SK-MEL-5 (cell line): ENCODE results near the gene CLCN3. TPM values are rescaled to one million over a fixed set of nuclear protein-coding genes. Genes with fewer than 3 reads are reported as not detected.
A peak's percentile ranks its signal among the peaks of the same experiment; 100 is the strongest.
"Not testable (repeated sequence)": the region's sequence is repeated elsewhere in the genome, so short reads cannot be mapped to it uniquely, and the experiment has no call there.

ENCODE experiments used
- DNase-seq: peaks from one replicate; pipeline ENCODE4 v3.0.0-alpha.2; 2016; ENCODE audit warnings: low read depth, low spot score
- in situ Hi-C: cut with HindIII; loops from 2 replicates; pipeline ENCODE4 v1.10.0; 2016; ENCODE audit warnings: low sequenced_read_pairs, high pct_unique_total_duplicates, low pct_unique_long_range_greater_than_20kb
- total RNA-seq: library from RNA; depleted of rRNA; stranded (reverse); fragments of >200 nt; shearing (Covaris generic); gene quantifications from 2 replicates; pipeline ENCODE4 v1.2.3, GENCODE V29; 2014

The CLCN3 gene
- total RNA-seq, 1 experiment from 2014 or later, result 54.5 TPM

DNA sequence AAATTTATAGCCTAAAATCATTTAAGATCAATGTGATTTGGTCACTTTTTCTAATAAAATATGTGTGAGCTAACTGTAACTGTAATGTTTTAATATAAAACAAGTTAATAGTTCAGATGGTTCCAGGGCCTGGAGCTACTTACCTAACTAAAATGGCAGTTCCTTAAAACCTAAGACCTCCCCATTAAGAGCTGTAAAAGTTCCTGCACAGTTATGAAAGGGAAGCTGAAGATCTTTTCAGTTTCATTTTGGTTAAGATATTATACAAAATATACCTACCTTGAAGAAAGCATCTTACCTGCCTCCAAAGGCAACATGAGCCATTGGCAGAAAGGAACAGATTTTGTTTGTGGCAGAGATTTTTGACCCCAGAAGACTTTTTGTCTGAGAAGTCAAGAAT, 107.2 kb downstream of the CLCN3 start:
- in situ Hi-C loops, result no loop called here
- DNase-seq, result no peak

DNA sequence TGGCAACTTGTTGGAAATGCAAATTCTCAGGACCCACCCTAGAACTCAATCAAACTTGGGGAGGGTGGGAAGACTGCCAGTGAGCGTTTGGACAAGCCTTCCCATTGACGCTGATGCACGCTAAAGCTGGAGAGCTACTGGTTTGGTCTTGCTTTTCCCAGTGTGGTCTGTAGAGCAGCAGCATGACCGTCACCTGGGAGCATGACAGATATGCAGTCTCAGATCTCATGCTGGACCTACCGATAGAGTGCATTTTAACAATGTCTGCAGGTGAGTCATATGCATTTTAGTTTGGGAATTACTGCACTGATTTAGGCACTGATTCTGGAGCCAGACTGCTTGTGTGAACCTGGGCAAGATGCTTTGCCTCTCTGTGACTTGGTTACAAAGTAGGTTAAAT, 110.2 kb downstream of the CLCN3 start:
- no peak for DNase-seq
- in situ Hi-C loops, result no loop called here

- in situ Hi-C loops, result not testable (repeated sequence)
Measured at GRCh38 chr4:169738604-169739003, 118.2 kb downstream of the CLCN3 start.

DNA sequence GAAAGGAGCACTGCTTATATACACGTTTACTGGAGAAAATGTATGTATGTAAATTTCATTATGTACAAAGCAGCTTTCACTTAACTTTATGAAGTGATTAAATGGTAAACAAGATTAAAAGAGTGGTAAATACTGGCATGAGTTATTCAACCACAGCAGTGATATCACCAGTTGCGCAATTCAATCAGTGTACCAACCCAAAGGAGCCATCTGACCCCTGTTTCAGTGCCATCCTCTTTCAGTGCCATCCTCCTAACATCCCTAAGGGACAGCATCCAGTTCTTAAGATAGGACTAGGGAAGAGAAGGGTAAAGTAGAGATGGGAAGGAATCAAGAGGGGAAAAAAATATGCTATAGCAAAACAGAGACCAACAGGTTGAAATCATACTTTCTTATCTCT, 121.2 kb downstream of the CLCN3 start:
- in situ Hi-C loops, result no loop called here
- no peak for DNase-seq

More at GRCh38 chr4:169738604-169739003, 118.2 kb downstream of the CLCN3 start:
- not testable (repeated sequence) for DNase-seq

- in situ Hi-C loops, result no loop called here
- DNase-seq, result no peak
Measured at GRCh38 chr4:169744601-169745000, 124.2 kb downstream of the CLCN3 start.

- DNase-seq, result peak; percentile 25
- in situ Hi-C loops, result no loop called here
Measured at GRCh38 chr4:169745291-169745690, 124.9 kb downstream of the CLCN3 start.

DNA sequence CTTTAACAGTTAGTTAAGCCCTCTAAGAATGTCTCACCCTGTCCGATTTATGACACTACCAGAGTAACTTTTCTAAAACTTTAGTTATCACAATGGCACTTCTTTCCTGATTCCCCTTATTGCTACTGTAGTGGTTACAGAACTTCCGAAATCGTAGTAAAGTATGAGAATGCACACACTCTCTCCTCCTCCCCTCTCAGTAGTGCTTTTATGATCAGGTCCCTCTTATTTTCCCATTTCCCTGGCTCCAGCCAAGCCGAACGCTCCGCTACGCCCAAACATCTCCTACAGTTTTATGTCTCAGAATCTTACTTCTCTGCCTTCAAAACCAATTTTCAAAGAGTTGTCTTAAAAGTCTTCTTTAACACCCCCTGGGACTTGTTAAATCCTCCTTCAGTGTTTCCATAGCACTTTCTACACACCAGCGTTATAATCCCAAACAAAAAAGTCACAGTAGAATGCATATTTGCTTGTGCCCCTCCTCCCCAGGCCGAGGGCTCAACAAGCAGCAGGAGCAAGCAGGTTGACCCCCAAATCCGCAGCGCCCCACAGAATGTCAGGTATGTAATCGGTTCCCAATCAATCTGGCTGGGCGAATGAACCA, 136.7 kb downstream of the CLCN3 start:
- in situ Hi-C loops, result no loop called here
- no peak for DNase-seq

- DNase-seq, result peak; percentile 93
- in situ Hi-C loops, result no loop called here
Measured at GRCh38 chr4:169757575-169758184, 137.3 kb downstream of the CLCN3 start, which contains the start of gene HPF1. TSS of gene HPF1 (minus strand) at chr4:169757944. CDS start at chr4:169757877, 67 bp downstream.

DNA sequence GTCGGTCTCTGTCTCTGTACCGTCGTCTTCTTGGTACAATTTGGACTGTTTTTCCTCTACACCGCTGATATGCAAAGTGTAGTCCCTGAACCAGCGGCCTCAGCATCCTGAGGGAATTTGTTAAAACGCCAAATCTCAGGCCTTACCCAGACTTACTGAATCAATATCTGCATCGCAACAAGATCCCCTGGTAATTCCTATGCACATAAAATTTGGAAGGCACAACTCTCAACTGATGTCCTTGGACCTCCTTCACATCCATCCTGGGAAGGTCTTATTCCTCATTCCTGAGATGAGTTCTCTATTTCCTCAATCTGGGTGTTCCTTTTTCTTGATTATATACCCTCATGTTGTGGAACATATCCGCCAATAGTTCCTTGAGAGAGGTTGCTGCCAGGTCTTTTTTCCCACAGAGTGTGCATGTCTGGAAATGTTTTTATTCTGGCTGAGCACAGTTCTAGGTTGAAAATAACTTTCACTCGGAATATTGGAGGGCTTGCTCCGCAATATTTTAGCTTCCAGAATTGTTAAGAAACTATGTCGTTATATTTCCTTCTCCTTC, 138.1 kb downstream of the CLCN3 start:
- in situ Hi-C loops, result no loop called here
- DNase-seq, result no peak

DNA sequence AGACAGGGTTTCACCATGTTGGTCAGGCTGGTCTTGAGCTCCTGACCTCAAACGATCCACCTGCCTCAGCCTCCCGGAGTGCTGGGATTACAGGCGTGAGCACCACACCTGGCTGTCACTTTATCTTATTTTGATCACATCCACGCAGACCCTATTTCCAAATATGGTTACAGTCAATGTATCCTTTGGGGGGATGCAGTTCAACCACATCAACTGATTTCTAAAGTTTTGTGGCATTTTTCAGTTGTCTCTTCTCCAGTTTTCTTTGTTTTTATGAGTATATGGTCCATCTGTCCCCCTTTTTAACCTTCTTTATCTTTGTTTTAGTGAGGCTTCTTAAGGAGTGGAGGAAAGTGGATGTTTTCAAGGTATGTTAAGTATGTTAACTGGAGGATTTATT, 141.5 kb downstream of the CLCN3 start:
- DNase-seq, result no peak
- in situ Hi-C loops, result no loop called here

DNA sequence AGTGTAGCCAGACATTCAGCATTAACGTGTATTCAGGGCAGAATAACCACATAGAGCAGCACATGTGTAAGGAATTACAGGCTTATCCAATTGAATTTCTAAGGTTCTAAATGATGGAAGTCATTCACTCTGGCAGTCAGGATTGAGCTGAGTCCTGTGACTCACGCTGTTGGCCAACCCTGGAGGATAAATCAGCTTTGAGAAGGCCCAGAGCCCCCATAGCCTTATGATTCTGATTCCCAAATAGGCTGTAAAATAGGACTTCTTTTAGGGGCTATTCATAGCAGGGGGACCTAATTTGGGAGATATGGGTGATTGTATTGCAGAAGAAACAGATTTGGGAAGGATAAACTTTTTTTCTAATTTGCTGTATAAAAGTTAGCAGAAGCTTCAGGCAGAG, 145.5 kb downstream of the CLCN3 start:
- in situ Hi-C loops, result no loop called here
- DNase-seq, result no peak

DNA sequence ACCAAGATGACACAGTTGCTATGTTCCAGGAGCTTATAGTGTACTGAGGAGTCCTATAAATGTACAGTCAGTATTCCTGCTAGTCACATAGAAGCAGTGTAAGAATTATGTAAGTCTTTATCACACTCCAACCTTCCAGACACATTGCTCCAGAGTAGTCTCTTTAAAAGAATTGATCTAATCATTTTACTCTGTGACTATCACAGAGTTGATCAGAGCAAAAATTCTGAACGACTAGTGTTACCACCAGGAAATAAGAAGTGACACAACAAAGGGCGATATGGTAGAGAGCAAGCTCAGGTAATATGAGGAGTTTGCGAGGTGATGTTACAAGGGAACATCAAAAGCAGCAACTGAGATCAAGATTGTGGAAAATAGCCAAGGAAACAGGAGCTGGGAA, 146.4 kb downstream of the CLCN3 start:
- in situ Hi-C loops, result no loop called here
- DNase-seq, result no peak

DNA sequence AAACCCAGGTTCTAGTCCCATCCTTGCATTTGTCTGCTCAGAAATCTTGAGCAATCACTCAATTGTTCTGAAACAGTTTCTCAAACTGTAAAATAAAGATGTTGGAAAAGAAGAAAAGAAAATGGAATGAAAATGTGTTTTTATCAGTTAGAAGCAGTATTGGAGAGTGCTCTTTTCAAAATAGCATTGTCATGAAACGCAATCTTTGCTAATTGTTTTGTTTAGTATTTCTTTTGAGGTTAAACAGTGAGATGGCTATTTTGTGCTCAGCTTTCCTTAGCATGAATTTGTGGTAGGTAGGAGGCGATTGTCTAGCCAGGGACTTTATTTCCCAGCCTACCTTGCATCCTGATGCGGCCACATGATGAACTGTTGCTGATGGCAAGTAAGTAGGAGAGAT, 148.0 kb downstream of the CLCN3 start:
- in situ Hi-C loops, result no loop called here
- DNase-seq, result no peak

DNA sequence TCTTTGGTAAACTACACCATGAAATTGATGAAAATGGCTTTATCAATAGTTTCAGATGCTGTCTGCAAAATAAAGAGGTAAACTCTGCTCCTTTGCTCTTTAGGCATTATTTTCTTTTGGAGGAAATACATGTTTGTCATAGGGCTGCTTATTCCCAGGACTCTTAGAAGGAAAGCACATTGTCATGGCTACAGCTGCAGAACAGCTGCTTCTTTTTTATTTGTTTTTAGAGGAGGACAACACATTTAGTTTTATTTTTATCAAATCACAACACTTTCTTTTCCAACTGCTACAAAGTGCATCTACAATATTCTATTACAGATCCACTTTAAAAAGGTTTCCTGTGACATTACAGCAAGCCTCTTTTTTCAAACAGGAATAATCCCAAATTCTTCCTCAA, 150.0 kb downstream of the CLCN3 start:
- in situ Hi-C loops, result no loop called here

DNA sequence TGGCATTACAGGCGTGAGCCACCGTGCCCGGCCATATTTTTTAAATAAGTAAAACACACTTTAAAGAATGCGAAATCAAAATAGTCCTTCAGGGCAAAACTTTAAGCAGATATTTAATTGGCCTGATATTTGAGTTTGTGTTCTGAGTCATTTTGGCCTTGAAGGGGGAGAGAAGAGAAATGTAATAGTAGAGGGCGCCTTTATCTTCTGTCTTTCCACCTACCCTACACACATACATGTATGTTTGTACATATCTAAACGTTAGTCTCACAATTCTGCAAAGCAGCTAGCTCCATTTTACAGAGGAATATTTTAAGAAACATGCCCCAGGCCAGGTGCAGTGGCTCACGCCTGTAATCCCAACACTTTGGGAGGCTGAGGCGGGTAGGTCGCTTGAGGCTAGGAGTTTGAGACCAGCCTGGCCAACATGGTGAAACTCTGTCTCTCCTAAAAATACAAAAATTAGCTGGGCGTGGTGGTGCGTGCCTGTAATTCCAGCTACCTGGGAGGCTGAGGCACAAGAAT, 151.2 kb downstream of the CLCN3 start:
- in situ Hi-C loops, DNase-seq: not testable (repeated sequence)

More for the DNA sequence above, 150.0 kb downstream of the CLCN3 start:
- no peak for DNase-seq
